Measurements from ENCODE around the gene JAK2. TPM values are rescaled to one million over a fixed set of nuclear protein-coding genes. Genes with fewer than 3 reads are reported as not detected.
"Not testable (repeated sequence)": the region's sequence is repeated elsewhere in the genome, so short reads cannot be mapped to it uniquely, and the experiment has no call there.

JAK2 gene
- polyA plus RNA-seq, 1 experiment: 9.2 TPM

GRCh38 chr9:5025416-5025815, 40.3 kb downstream of the JAK2 start:
- TF ChIP-seq CTCF (IDR thresholded peaks at IDR 0.05; ENCODE audit: low read depth, low read length): no peak
- Histone ChIP-seq H3K27ac (ENCODE audit: low read depth, low read length) (no peak overlapping the region), H3K9me3 (ENCODE audit: control insufficient read depth, insufficient read depth, low read length) (no peaks in the 10 kb centered on the region; the same call in 1 of the 2 replicates), H3K27me3 (ENCODE audit: control insufficient read depth, insufficient read depth, low read length) (no peaks in the 10 kb centered on the region), H3K4me3 (ENCODE audit: low read depth, low read length) (no peak overlapping the region)
- ChIA-PET POLR2A (no interaction called here), CTCF (no interaction called here)
- DNase-seq (ENCODE audit: low read depth, low spot score): no peak

- H3K27ac ChIP-seq (ENCODE audit: low read depth, low read length); H3K4me3 ChIP-seq (ENCODE audit: low read depth, low read length); H3K27me3 ChIP-seq (ENCODE audit: control insufficient read depth, insufficient read depth, low read length); DNase-seq (ENCODE audit: low read depth, low spot score); CTCF ChIA-PET; POLR2A ChIA-PET; H3K9me3 ChIP-seq (ENCODE audit: control insufficient read depth, insufficient read depth, low read length): not testable (repeated sequence)
Observed at GRCh38 chr9:5031941-5032340, 46.9 kb downstream of the JAK2 start.

- no peak for DNase-seq (ENCODE audit: low read depth, low spot score)
- Histone ChIP-seq H3K27ac (ENCODE audit: low read depth, low read length) (no peak overlapping the region), H3K9me3 (ENCODE audit: control insufficient read depth, insufficient read depth, low read length) (peaks cover 24% of the 10 kb centered on the region), H3K27me3 (ENCODE audit: control insufficient read depth, insufficient read depth, low read length) (no peaks in the 10 kb centered on the region), H3K4me3 (ENCODE audit: low read depth, low read length) (no peak overlapping the region)
- CTCF ChIA-PET: interaction anchor here (1.0 kb wide), 1 partner anchor 53 kb away, joined by 4 read pairs; no protein-coding TSS in a partner anchor
- POLR2A ChIA-PET: no interaction called here
- no peak for TF ChIP-seq CTCF (IDR thresholded peaks at IDR 0.05; ENCODE audit: low read depth, low read length)
Observed at GRCh38 chr9:5040730-5041389, 55.8 kb downstream of the JAK2 start.

GRCh38 chr9:5041390-5042115, 56.5 kb downstream of the JAK2 start:
- no peak for TF ChIP-seq CTCF (IDR thresholded peaks at IDR 0.05; ENCODE audit: low read depth, low read length)

GRCh38 chr9:5042661-5043178, 57.6 kb downstream of the JAK2 start:
- H3K27me3 ChIP-seq (ENCODE audit: control insufficient read depth, insufficient read depth, low read length): no peaks in the 10 kb centered on the region
- ChIA-PET POLR2A (no interaction called here), CTCF (interaction anchor here (0.6 kb wide), 1 partner anchor 582 kb away, joined by 3 read pairs; no protein-coding TSS in a partner anchor)
- peaks cover 24% of the 10 kb centered on the region for H3K9me3 ChIP-seq (ENCODE audit: control insufficient read depth, insufficient read depth, low read length)
- H3K27ac ChIP-seq (ENCODE audit: low read depth, low read length): no peak overlapping the region
- DNase-seq (ENCODE audit: low read depth, low spot score): no peak
- no peak for TF ChIP-seq CTCF (IDR thresholded peaks at IDR 0.05; ENCODE audit: low read depth, low read length)
- H3K4me3 ChIP-seq (ENCODE audit: low read depth, low read length): no peak overlapping the region

More at GRCh38 chr9:5041390-5042115, 56.5 kb downstream of the JAK2 start:
- no peak overlapping the region for H3K27ac ChIP-seq (ENCODE audit: low read depth, low read length)
- ChIA-PET CTCF (no interaction called here), POLR2A (no interaction called here)
- no peaks in the 10 kb centered on the region for H3K27me3 ChIP-seq (ENCODE audit: control insufficient read depth, insufficient read depth, low read length)
- H3K9me3 ChIP-seq (ENCODE audit: control insufficient read depth, insufficient read depth, low read length): peaks cover 24% of the 10 kb centered on the region
- H3K4me3 ChIP-seq (ENCODE audit: low read depth, low read length): no peak overlapping the region
- DNase-seq (ENCODE audit: low read depth, low spot score): no peak
